ENCODE results near the gene CFAP299. TPM values are rescaled to one million over a fixed set of nuclear protein-coding genes. Genes with fewer than 3 reads are reported as not detected.

Gene CFAP299
- total RNA-seq, 2 experiments from 2014 or later: 0.63 to 3.7 TPM

DNA sequence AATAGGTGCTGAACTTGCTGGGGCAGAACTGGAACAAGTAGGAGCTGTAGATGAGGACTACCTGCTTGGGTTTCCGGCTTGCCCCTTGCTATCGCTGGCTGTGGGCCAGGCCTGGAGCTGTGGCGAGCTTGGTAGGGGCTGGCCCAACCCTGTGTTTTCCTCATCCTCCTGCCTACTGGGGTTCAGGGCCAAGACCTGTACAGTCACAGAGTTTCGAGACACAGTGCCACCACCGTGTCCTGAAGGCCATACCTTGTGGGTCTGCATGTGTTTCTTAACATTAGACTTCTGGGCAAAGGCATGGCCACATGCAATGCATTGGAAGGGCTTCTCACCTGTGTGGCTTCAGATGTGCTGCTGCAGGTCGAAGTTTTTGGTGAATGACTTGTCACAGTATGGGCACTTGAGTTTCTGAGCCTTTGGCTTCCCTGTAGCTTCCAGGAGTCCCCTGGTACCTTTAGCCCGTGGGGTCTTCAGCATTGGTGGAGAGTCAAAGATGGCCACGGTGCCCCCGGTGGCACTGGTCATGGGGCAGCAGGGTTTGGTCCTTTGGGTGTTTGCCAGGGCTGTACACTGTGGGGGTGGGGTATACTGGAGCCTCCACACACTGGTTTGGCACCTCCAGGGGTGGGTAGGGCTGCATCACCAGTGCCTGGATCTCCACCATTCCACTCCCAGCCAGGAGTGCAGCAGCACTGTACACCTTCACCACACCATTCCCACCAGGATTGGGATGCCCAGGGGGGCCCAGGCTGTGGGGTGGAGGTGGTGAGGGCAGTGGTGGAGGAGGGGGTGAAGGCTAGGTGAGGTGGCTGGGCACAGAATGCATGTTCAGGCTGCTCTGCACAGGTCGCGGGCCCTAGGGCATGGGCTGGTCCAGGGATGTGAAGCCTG is 52.1 kb downstream of the CFAP299 start:
- Histone ChIP-seq H3K79me2 (ENCODE audit: insufficient read depth, low read depth, low read length) (no peaks in the 10 kb centered on the region), H3K9me3 (ENCODE audit: low read length) (peaks cover 7% of the 10 kb centered on the region; the same call in 1 of the 2 replicates), H3K27ac (ENCODE audit: low read depth, low read length, poor library complexity, severe bottlenecking) (no peak overlapping the region), H3K4me1 (ENCODE audit: insufficient read depth, low read length, poor library complexity, severe bottlenecking) (no peaks in the 10 kb centered on the region), H2AFZ (ENCODE audit: low read length) (no peak overlapping the region), H4K20me1 (ENCODE audit: insufficient read depth, low read length) (no peaks in the 10 kb centered on the region), H3K4me3 (ENCODE audit: low read depth, low read length, poor library complexity, severe bottlenecking) (no peak overlapping the region), H3K9me2 (ENCODE audit: insufficient read depth, low read length) (no peaks in the 10 kb centered on the region), H3K36me3 (ENCODE audit: insufficient read depth, low read length) (no peaks in the 10 kb centered on the region; the same call in 1 of the 2 replicates), H3K4me2 (ENCODE audit: low read length) (no peak overlapping the region)
- BruUV-seq (replicated peaks): no TSS peak
- TF ChIP-seq, protein P1, sequence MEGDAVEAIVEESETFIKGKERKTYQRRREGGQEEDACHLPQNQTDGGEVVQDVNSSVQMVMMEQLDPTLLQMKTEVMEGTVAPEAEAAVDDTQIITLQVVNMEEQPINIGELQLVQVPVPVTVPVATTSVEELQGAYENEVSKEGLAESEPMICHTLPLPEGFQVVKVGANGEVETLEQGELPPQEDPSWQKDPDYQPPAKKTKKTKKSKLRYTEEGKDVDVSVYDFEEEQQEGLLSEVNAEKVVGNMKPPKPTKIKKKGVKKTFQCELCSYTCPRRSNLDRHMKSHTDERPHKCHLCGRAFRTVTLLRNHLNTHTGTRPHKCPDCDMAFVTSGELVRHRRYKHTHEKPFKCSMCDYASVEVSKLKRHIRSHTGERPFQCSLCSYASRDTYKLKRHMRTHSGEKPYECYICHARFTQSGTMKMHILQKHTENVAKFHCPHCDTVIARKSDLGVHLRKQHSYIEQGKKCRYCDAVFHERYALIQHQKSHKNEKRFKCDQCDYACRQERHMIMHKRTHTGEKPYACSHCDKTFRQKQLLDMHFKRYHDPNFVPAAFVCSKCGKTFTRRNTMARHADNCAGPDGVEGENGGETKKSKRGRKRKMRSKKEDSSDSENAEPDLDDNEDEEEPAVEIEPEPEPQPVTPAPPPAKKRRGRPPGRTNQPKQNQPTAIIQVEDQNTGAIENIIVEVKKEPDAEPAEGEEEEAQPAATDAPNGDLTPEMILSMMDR (conservative IDR thresholded peaks at IDR 0.05; ENCODE audit: low read length): no peak
- no peak for TF ChIP-seq EZH2phosphoT487 (IDR thresholded peaks at IDR 0.05; ENCODE audit: borderline replicate concordance, low read depth, low read length)
- ChIA-PET CTCF (ENCODE audit: unreplicated experiment) (no interaction called here), POLR2A (no interaction called here)
- intact Hi-C loops (cut with micrococcal nuclease; ENCODE audit: unreplicated experiment): no loop called here
- DNase-seq (ENCODE audit: low spot score): no peak

DNA sequence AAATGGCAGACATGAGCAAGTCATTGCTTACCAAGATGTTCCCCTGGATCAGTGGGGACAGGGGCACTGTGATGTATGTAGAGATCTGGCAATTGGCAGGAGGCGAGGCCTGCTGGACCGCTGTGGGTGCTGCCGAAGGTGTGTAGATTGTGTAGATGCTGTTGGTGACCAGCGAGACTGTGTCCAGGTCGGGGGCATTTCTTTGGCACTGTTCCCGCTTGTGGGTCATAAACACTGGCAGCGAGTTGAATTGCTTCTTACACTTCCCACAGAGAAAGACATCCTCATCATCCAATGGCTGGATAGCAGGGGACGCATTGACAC is 52.7 kb downstream of the CFAP299 start:
- intact Hi-C loops (cut with micrococcal nuclease; ENCODE audit: unreplicated experiment): no loop called here
- H3K4me1 ChIP-seq (ENCODE audit: insufficient read depth, low read length, poor library complexity, severe bottlenecking): no peaks in the 10 kb centered on the region
- no peak for DNase-seq (ENCODE audit: low spot score)
- no peak overlapping the region for H3K4me2 ChIP-seq (ENCODE audit: low read length)
- H2AFZ ChIP-seq (ENCODE audit: low read length): no peak overlapping the region
- no peak overlapping the region for H3K27ac ChIP-seq (ENCODE audit: low read depth, low read length, poor library complexity, severe bottlenecking)
- no TSS peak for BruUV-seq (replicated peaks)
- H3K79me2 ChIP-seq (ENCODE audit: insufficient read depth, low read depth, low read length): no peaks in the 10 kb centered on the region
- TF ChIP-seq, protein P1 (conservative IDR thresholded peaks at IDR 0.05; ENCODE audit: low read length): no peak
- TF ChIP-seq EZH2phosphoT487 (IDR thresholded peaks at IDR 0.05; ENCODE audit: borderline replicate concordance, low read depth, low read length): no peak
- no peak overlapping the region for H3K4me3 ChIP-seq (ENCODE audit: low read depth, low read length, poor library complexity, severe bottlenecking)
- no peaks in the 10 kb centered on the region for H3K9me2 ChIP-seq (ENCODE audit: insufficient read depth, low read length)
- H4K20me1 ChIP-seq (ENCODE audit: insufficient read depth, low read length): no peaks in the 10 kb centered on the region
- POLR2A ChIA-PET: no interaction called here
- CTCF ChIA-PET (ENCODE audit: unreplicated experiment): no interaction called here
- H3K36me3 ChIP-seq (ENCODE audit: insufficient read depth, low read length): no peaks in the 10 kb centered on the region; the same call in 1 of the 2 replicates
- peaks cover 7% of the 10 kb centered on the region; the same call in 1 of the 2 replicates for H3K9me3 ChIP-seq (ENCODE audit: low read length)

DNA sequence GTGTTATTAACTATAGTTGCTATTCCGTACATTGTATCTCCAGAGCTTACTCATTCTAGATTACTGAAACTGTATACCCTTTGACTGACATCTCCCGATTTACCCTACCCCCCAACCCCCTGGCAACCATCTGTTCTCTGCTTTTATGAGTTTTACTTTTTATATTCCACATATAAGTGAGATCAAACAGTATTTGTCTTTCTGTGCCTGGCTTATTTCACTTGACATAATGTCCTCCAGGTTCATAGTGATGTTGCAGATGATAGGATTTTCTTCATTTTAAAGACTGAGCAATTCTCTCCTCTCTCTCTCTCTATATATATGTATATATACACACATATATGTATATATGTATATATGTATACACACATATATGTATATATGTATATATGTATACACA is 54.6 kb downstream of the CFAP299 start:
- TF ChIP-seq EZH2phosphoT487 (IDR thresholded peaks at IDR 0.05; ENCODE audit: borderline replicate concordance, low read depth, low read length): no peak
- TF ChIP-seq, protein P1 (conservative IDR thresholded peaks at IDR 0.05; ENCODE audit: low read length): no peak
- H3K79me2 ChIP-seq (ENCODE audit: insufficient read depth, low read depth, low read length): no peaks in the 10 kb centered on the region
- ChIA-PET POLR2A (interaction anchor here (0.8 to 1.8 kb wide), 4 partner anchors 9 to 26 kb away, joined by 3 to 8 read pairs (median 4); no protein-coding TSS in a partner anchor), CTCF (ENCODE audit: unreplicated experiment) (no interaction called here)
- H3K4me3 ChIP-seq (ENCODE audit: low read depth, low read length, poor library complexity, severe bottlenecking): no peak overlapping the region
- no peaks in the 10 kb centered on the region; the same call in 1 of the 2 replicates for H3K36me3 ChIP-seq (ENCODE audit: insufficient read depth, low read length)
- no peak overlapping the region for H2AFZ ChIP-seq (ENCODE audit: low read length)
- no peaks in the 10 kb centered on the region for H3K9me2 ChIP-seq (ENCODE audit: insufficient read depth, low read length)
- BruUV-seq (replicated peaks): no TSS peak
- no peaks in the 10 kb centered on the region for H3K4me1 ChIP-seq (ENCODE audit: insufficient read depth, low read length, poor library complexity, severe bottlenecking)
- no peak for DNase-seq (ENCODE audit: low spot score)
- H4K20me1 ChIP-seq (ENCODE audit: insufficient read depth, low read length): no peaks in the 10 kb centered on the region
- no peak overlapping the region for H3K27ac ChIP-seq (ENCODE audit: low read depth, low read length, poor library complexity, severe bottlenecking)
- intact Hi-C loops (cut with micrococcal nuclease; ENCODE audit: unreplicated experiment): no loop called here
- H3K9me3 ChIP-seq (ENCODE audit: low read length): peaks cover 24% of the 10 kb centered on the region
- no peak overlapping the region for H3K4me2 ChIP-seq (ENCODE audit: low read length)
